K562 (cell line): ENCODE data around the gene HIRIP3. TPM values are rescaled to one million over a fixed set of nuclear protein-coding genes. Genes with fewer than 3 reads are reported as not detected.

ENCODE experiments used
- ATAC-seq: fragments of 200-7000 bp; cut with Tn5 transposase; 3 replicates; pipeline ENCODE4 v1.9.1; 2020; ENCODE audit warnings: moderate library complexity
- BruUV-seq: library from RNA; stranded (reverse); fragments of 400-500 nt; replicated peaks from 2 replicates; lab custom pipeline; 2021; lab: Mats Ljungman, UMichigan
- CTCF ChIA-PET: fragments of 300-600 bp; formaldehyde crosslinking; extraction: SDS; loops from one replicate; lab custom pipeline; 2021; ENCODE audit warnings: low intra/inter-chr PET ratio; lab: Yijun Ruan, JAX
- POLR2A ChIA-PET: fragments of 300-600, 350-650 bp; sonication (Branson Sonifier 250); formaldehyde crosslinking; extraction: SDS; loops from one replicate; lab custom pipeline; 2021; ENCODE audit warnings: antibody characterized with exemption, inconsistent platforms; lab: Yijun Ruan, JAX
- DNase-seq, 4 experiments: peaks; one replicate each; pipeline versions ENCODE4 v3.0.0 to v3.0.0-alpha.2; 2011 to 2018; ENCODE audit warnings: low spot score in 3 of 4, mixed read lengths in 3 of 4; ENCODE audit errors: extremely low read depth in 1 of 4
- FAIRE-seq: peaks from 2 replicates; lab custom pipeline; 2011; peaks lifted over from hg19 to GRCh38; lab: Jason Lieb, UNC
- H2AFZ ChIP-seq: 2 replicates; pipeline ENCODE4 v1.6.0; 2011; ENCODE audit warnings: low read depth, low read length, control low read depth, inconsistent platforms
- H3K27ac ChIP-seq: fragments of 200-600 bp; 3 replicates; pipeline ENCODE4 v1.8.0; 2011; ENCODE audit warnings: low read depth, mild to moderate bottlenecking, control low read depth, inconsistent platforms, low read length, moderate library complexity, mixed read lengths; ENCODE audit errors: extremely low read depth
- H3K27me3 ChIP-seq, 2 experiments: fragments of 300-600 bp in 1 of 2; 2 replicates in 1 of 2; 3 replicates in 1 of 2; pipeline versions ENCODE4 v1.6.0 to v1.8.0; 2011; ENCODE audit warnings: inconsistent platforms in 2 of 2, low read length in 2 of 2, mild to moderate bottlenecking in 1 of 2, mixed read lengths in 1 of 2, moderate library complexity in 1 of 2; ENCODE audit not compliant: control insufficient read depth in 2 of 2, insufficient read depth in 2 of 2
- H3K36me3 ChIP-seq: fragments of 300-600 bp; 3 replicates; pipeline ENCODE4 v1.8.0; 2011; ENCODE audit warnings: mild to moderate bottlenecking, low read length, inconsistent platforms; ENCODE audit not compliant: control insufficient read depth, insufficient read depth
- H3K4me1 ChIP-seq, 2 experiments: fragments of 200-600 bp in 1 of 2; replicated peaks in 1 of 2; 2 replicates in 1 of 2; 3 replicates in 1 of 2; pipeline versions ENCODE4 v1.5.1 to v1.8.0; 2011; ENCODE audit warnings: inconsistent platforms in 2 of 2, low read length in 2 of 2, mild to moderate bottlenecking in 1 of 2, mixed read lengths in 1 of 2, moderate library complexity in 1 of 2; ENCODE audit not compliant: control insufficient read depth in 2 of 2, insufficient read depth in 2 of 2
- H3K4me2 ChIP-seq: 2 replicates; pipeline ENCODE4 v1.6.1; 2011; ENCODE audit warnings: low read length, control low read depth, inconsistent platforms, mixed read lengths; ENCODE audit not compliant: insufficient read depth
- H3K4me3 ChIP-seq: fragments of 200-600 bp; sonication (generic), shearing (Covaris generic); 2 replicates; pipeline ENCODE4 v1.5.1; 2016; ENCODE audit warnings: control low read depth, inconsistent platforms
- H3K79me2 ChIP-seq: fragments of 200-600 bp; 3 replicates; pipeline ENCODE4 v1.8.0; 2011; ENCODE audit warnings: low read length, inconsistent platforms; ENCODE audit not compliant: control insufficient read depth, insufficient read depth
- H3K9ac ChIP-seq, 2 experiments: 2 replicates each; pipeline versions ENCODE4 v1.6.0 to v1.6.1; 2011; ENCODE audit warnings: low read depth in 2 of 2, low read length in 2 of 2, control low read depth in 1 of 2, inconsistent platforms in 1 of 2, mild to moderate bottlenecking in 1 of 2, mixed read lengths in 1 of 2; ENCODE audit not compliant: insufficient read depth in 1 of 2
- H3K9me1 ChIP-seq: one replicate; pipeline ENCODE4 v1.6.0; 2011; ENCODE audit warnings: inconsistent platforms, mild to moderate bottlenecking, low read length, moderate library complexity; ENCODE audit not compliant: control insufficient read depth, insufficient read depth
- H3K9me3 ChIP-seq: replicated peaks from 2 replicates; pipeline ENCODE4 v1.5.1; 2011; ENCODE audit warnings: low read depth, low read length, inconsistent platforms; ENCODE audit not compliant: control insufficient read depth, insufficient read depth
- H4K20me1 ChIP-seq: replicated peaks from 2 replicates; pipeline ENCODE4 v1.6.1; 2011; ENCODE audit warnings: low read length, inconsistent platforms, mixed read lengths; ENCODE audit not compliant: control insufficient read depth, insufficient read depth
- POLR2H ChIP-seq: IDR thresholded peaks from 2 replicates; pipeline ENCODE4 v1.6.1; 2016; ENCODE audit warnings: missing genetic modification characterization, low read depth, mild to moderate bottlenecking, control low read depth, missing compliant biosample characterization, moderate library complexity
- RBFOX2 ChIP-seq: fragments of 200-400 bp; formaldehyde crosslinking; IDR thresholded peaks from 2 replicates; pipeline ENCODE4 v1.6.1; 2017; ENCODE audit warnings: low read depth, mild to moderate bottlenecking, low read length, moderate library complexity
- RFX1 ChIP-seq: fragments of 450-650 bp; IDR thresholded peaks from 2 replicates; pipeline ENCODE4 v1.6.1; 2016; ENCODE audit warnings: mild to moderate bottlenecking, moderate library complexity
- WGBS: fragments of 100-300 bp; shearing (Covaris generic); methylation state at CpG from one replicate; pipeline ENCODE4 v1.1.6; 2016; ENCODE audit warnings: low coverage, mixed read lengths; ENCODE audit not compliant: insufficient coverage; ENCODE audit errors: missing lambda C conversion rate; 5-methylcytosine and 5-hydroxymethylcytosine counted together
- in situ Hi-C: fragments of 300-500 bp; cut with MboI; formaldehyde crosslinking; loops from 4 replicates; pipeline ENCODE4 v1.15.0; 2018; ENCODE audit warnings: inconsistent platforms, mixed read lengths
- intact Hi-C: fragments of 100-400 bp; cut with micrococcal nuclease; formaldehyde crosslinking; loops from 2 replicates; pipeline ENCODE4 v1.14.2; 2022
- polyA plus RNA-seq, 8 experiments: library from polyadenylated mRNA; depleted of rRNA in 4 of 8; stranded (reverse) in 5 of 8; unstranded in 3 of 8; fragments of >200 nt; fragmentation: Nextera tagmentation in 2 of 8; fragmentation: Illumina TruSeq in 1 of 8; extraction: Ambion mirVana in 2 of 8; extraction: Trizol in 1 of 8; gene quantifications; 2 replicates each; pipeline versions ENCODE4 v1.2.1 to v1.2.3, GENCODE V29; 2011 to 2014; ENCODE audit warnings: inconsistent platforms in 1 of 8, missing spikeins in 1 of 8
- total RNA-seq, 7 experiments: library from RNA; depleted of rRNA in 6 of 7; stranded (reverse); fragments of >200 nt in 6 of 7; fragmentation: Illumina TruSeq in 2 of 7; extraction: Trizol in 2 of 7; gene quantifications; 2 replicates each; pipeline versions ENCODE4 v1.2.1 to v1.2.3, GENCODE V29; 2011 to 2021; ENCODE audit warnings: low replicate concordance in 1 of 7
- TF ChIP-seq, protein P1 (sequence below): sonication (generic); formaldehyde crosslinking; IDR thresholded peaks from 2 replicates; pipeline ENCODE4 v1.8.1; 2023; ENCODE audit warnings: mild to moderate bottlenecking, missing genetic modification reagents

The HIRIP3 gene
- total and polyA plus RNA-seq, 9 of the 15 experiments (the other 6 are each of a cell fraction or from before 2014, with no cell fraction given), result 3.3 to 38.2 (median 18.2) TPM

DNA sequence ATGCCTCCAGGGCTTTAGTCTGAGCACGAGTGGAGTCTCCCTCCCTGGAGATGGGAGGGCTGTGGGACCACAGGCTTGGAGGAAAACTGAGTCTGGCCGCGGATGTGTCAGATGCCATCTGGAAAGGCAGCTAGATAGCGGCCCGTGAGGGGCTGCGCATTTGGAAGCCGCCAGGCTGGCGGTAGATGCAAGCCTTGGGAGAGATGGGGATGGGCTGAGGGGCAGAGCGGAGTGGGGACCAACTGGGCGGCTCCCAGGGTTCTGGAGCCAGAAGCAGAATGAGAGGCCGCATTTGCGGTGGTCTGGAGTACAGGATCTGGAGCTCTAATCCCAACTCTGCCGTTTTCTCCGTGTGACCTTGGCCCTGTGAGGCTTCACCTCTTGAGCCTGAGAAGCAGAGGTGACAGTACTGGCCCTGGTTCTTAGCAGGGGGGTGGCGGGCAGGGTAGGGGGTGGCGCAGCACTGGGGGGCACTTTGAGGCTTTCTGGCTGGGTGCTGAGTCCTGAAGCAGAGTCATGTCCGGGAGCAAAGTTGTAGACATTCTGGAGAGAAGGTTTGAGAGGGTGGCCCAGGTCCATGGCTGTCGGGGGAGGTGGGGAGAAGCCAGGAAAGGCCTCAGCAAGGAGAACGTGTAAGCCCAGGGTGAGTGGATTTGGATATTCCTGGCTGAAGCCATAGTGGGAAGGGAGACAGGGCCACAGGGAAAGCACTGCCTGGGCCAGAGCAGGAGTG lies 7.4 kb upstream of the HIRIP3 start:
- Histone ChIP-seq H3K9ac (peak overlapping the region in 1 of 2 experiments; percentile 71; a peak in 2 of 4 replicates), H3K27me3 (no peaks in the 10 kb centered on the region), H3K4me1 (peaks cover 0 to 58% of the 10 kb centered on the region in 2 experiments; a peak in 2 of 5 replicates), H3K4me3 (no peak overlapping the region), H3K9me3 (no peaks in the 10 kb centered on the region), H3K79me2 (no peaks in the 10 kb centered on the region), H3K4me2 (no peak overlapping the region), H3K9me1 (no peaks in the 10 kb centered on the region), H2AFZ (no peak overlapping the region), H3K36me3 (peaks cover 23% of the 10 kb centered on the region; the same call in 2 of the 3 replicates), H4K20me1 (0 out of 2 replicates have a peak, but pooled peaks cover 5% of the 10 kb centered on the region), H3K27ac (no peak overlapping the region)
- ATAC-seq, result no peak
- WGBS, result 81% methylated on average over 16 of the region's 19 CpGs
- intact Hi-C loops, result no loop called here
- in situ Hi-C loops, result no loop called here
- no TSS peak for BruUV-seq
- ChIA-PET POLR2A (interaction anchor here (0.5 to 0.6 kb wide), 2 partner anchors 12 to 63 kb away, joined by 3 read pairs; partner anchors contain the start of gene ALDOA), CTCF (interaction anchor here (0.6 kb wide), 1 partner anchor 85 kb away, joined by 3 read pairs; no protein-coding TSS in a partner anchor)
- no peak for FAIRE-seq
- TF ChIP-seq RBFOX2 (0 out of 2 replicates have a peak, but pooled peaks have one; percentile 17), POLR2H (no peak), RFX1 (no peak)
- TF ChIP-seq, protein P1, sequence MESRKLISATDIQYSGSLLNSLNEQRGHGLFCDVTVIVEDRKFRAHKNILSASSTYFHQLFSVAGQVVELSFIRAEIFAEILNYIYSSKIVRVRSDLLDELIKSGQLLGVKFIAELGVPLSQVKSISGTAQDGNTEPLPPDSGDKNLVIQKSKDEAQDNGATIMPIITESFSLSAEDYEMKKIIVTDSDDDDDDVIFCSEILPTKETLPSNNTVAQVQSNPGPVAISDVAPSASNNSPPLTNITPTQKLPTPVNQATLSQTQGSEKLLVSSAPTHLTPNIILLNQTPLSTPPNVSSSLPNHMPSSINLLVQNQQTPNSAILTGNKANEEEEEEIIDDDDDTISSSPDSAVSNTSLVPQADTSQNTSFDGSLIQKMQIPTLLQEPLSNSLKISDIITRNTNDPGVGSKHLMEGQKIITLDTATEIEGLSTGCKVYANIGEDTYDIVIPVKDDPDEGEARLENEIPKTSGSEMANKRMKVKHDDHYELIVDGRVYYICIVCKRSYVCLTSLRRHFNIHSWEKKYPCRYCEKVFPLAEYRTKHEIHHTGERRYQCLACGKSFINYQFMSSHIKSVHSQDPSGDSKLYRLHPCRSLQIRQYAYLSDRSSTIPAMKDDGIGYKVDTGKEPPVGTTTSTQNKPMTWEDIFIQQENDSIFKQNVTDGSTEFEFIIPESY (CRISPR knock-in tag), result peak; percentile 61; the same call in 1 of the 2 replicates
- TF ChIP-seq, all 486 proteins: peak for 2
- no peak for DNase-seq
